Thyroid gland (tissue), 4 donors: ENCODE data around the gene CMTR1.

ENCODE experiments used
- POLR2A ChIP-seq, 2 donors: fragments of 450-650 bp; IDR thresholded peaks; one replicate each; pipeline ENCODE4 v1.6.1; 2017; ENCODE audit warnings: antibody characterized with exemption in 2 of 2, mild to moderate bottlenecking in 2 of 2, moderate library complexity in 1 of 2
- TF ChIP-seq, protein P1 (sequence below), 6 experiments: fragments of 200-600 bp in 3 of 6; fragments of 450-650 bp in 3 of 6; sonication (generic) in 3 of 6; IDR thresholded peaks; one replicate each; pipeline ENCODE4 v1.5.1; 2016 to 2019; ENCODE audit warnings: antibody characterized with exemption in 6 of 6, mild to moderate bottlenecking in 2 of 6, inconsistent platforms in 1 of 6, moderate library complexity in 1 of 6

DNA sequence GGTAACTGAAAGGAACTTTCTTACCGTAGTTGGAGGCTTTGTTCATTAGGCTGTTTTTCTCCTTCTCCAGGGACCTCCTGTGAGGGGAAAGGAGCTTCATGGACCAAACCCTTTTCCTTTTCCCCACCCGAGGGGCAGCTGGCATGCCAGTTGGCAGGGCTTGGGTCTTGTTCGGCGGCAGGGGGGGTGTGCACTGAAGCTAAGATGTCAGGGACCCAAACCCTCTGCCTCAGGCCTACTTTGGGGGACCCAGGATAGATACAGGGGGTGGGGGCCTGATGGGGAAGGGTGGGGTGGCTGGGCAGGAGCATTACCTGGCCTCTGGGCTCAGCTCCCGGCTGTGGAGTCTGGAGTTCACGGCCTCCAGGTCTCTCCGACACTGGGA lies 51.8 kb downstream of the CMTR1 start:
- TF ChIP-seq, protein P1, sequence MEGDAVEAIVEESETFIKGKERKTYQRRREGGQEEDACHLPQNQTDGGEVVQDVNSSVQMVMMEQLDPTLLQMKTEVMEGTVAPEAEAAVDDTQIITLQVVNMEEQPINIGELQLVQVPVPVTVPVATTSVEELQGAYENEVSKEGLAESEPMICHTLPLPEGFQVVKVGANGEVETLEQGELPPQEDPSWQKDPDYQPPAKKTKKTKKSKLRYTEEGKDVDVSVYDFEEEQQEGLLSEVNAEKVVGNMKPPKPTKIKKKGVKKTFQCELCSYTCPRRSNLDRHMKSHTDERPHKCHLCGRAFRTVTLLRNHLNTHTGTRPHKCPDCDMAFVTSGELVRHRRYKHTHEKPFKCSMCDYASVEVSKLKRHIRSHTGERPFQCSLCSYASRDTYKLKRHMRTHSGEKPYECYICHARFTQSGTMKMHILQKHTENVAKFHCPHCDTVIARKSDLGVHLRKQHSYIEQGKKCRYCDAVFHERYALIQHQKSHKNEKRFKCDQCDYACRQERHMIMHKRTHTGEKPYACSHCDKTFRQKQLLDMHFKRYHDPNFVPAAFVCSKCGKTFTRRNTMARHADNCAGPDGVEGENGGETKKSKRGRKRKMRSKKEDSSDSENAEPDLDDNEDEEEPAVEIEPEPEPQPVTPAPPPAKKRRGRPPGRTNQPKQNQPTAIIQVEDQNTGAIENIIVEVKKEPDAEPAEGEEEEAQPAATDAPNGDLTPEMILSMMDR (IDR thresholded peaks at IDR 0.05): no peak
- TF ChIP-seq POLR2A (IDR thresholded peaks at IDR 0.05): no peak
